Left ventricle myocardium inferior (tissue), 1 donor: ENCODE results near the gene CHAMP1. TPM values are rescaled to one million over a fixed set of nuclear protein-coding genes. Genes with fewer than 3 reads are reported as not detected.

Experiments
- DNase-seq: peaks from one replicate; pipeline ENCODE4 v3.0.0-alpha.2; 2020
- H3K27ac ChIP-seq: fragments of 200-600 bp; replicated peaks from 2 replicates; pipeline ENCODE4 v1.8.0; 2021
- H3K27me3 ChIP-seq: fragments of 200-600 bp; 2 replicates; pipeline ENCODE4 v1.8.0; 2021; ENCODE audit warnings: low read depth
- H3K36me3 ChIP-seq: fragments of 200-600 bp; 2 replicates; pipeline ENCODE4 v1.8.0; 2021
- H3K4me1 ChIP-seq: fragments of 200-600 bp; 2 replicates; pipeline ENCODE4 v1.8.0; 2021
- H3K4me3 ChIP-seq: fragments of 200-600 bp; 2 replicates; pipeline ENCODE4 v1.8.0; 2021; ENCODE audit warnings: mild to moderate bottlenecking, moderate library complexity
- H3K9me3 ChIP-seq: fragments of 200-600 bp; replicated peaks from 2 replicates; pipeline ENCODE4 v1.8.0; 2021
- intact Hi-C: fragments of 100-400 bp; cut with micrococcal nuclease; formaldehyde crosslinking; loops from one replicate; pipeline ENCODE4 v1.11.0; 2022
- long read RNA-seq: library from polyadenylated mRNA; unstranded; transcript quantifications from one replicate; pipeline ENCODE4 v2.0.0, GENCODE V29; 2021
- total RNA-seq: library from RNA; stranded (reverse); fragmentation: NEBNext Ultra II Directional; extraction: Animal tissue kit (Norgen Biotek cat#: 25700); gene quantifications from one replicate; pipeline ENCODE4 v1.2.1, GENCODE V29; 2021
- TF ChIP-seq, protein P1 (sequence below): fragments of 200-600 bp; IDR thresholded peaks from 2 replicates; pipeline ENCODE4 v1.8.0; 2021; ENCODE audit warnings: antibody characterized with exemption, mild to moderate bottlenecking, borderline replicate concordance
- donor health status: DM: no; HTN: yes; CAD: no; lungs with severe emphysema.

CHAMP1 gene, protein sequence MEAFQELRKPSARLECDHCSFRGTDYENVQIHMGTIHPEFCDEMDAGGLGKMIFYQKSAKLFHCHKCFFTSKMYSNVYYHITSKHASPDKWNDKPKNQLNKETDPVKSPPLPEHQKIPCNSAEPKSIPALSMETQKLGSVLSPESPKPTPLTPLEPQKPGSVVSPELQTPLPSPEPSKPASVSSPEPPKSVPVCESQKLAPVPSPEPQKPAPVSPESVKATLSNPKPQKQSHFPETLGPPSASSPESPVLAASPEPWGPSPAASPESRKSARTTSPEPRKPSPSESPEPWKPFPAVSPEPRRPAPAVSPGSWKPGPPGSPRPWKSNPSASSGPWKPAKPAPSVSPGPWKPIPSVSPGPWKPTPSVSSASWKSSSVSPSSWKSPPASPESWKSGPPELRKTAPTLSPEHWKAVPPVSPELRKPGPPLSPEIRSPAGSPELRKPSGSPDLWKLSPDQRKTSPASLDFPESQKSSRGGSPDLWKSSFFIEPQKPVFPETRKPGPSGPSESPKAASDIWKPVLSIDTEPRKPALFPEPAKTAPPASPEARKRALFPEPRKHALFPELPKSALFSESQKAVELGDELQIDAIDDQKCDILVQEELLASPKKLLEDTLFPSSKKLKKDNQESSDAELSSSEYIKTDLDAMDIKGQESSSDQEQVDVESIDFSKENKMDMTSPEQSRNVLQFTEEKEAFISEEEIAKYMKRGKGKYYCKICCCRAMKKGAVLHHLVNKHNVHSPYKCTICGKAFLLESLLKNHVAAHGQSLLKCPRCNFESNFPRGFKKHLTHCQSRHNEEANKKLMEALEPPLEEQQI
- 9.0 TPM for total RNA-seq
- long read RNA-seq, partial matches to known transcripts, result 0 of 1 reads
- long read RNA-seq, other reads (novel, unspliced or antisense), result 0 of 1 reads

DNA sequence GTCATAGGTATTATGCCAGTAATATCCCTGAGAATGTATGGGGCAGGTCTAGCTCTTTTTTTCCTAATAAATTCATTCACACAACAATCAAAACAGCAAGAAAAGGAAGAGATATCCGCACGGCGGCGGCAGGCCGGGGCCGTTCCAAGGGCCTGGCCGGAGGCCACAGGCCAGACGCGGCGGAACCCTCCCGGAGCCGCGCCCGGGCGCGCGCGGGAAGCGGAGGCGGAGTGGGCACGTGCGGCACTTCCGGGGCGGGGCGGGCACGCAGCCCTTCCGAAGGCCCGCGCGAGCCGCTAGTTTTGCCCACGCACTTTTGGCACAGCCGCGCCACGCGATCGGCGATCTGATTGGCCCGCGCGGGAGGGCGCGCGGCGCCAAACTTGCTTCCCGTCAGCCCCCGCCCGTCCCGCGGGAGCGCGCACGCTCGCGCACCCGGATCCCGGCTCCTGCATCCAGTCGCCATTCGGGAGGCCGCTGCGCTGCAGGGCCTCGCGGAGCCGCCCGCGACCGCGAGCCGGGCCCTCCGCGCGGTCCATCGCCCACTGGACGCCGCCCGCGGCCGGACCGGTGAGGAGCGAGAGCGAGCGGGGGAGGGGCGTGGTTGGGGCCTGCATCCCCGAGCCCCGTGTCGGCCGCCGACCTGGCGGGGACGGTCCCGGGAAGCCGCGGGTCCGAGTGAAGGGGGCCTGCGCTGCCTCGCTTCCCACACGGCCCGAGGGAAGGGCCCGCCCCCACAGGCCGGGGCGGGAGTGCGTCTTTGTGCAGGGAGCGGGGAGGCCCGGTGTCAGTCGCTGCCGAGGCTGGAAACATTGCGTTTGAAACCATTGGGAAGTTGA, at the start of gene CHAMP1:
TSS of gene CHAMP1 (plus strand) at position 430 of the 839 bp plus-strand sequence. CDS start 9,340 bp downstream, outside the sequence.
- H3K27me3 ChIP-seq, result no peaks in the 10 kb centered on the region
- H3K9me3 ChIP-seq, result no peaks in the 10 kb centered on the region
- peak within 1 kb of the TSS; percentile 93 for H3K4me3 ChIP-seq
- TF ChIP-seq, protein P1, sequence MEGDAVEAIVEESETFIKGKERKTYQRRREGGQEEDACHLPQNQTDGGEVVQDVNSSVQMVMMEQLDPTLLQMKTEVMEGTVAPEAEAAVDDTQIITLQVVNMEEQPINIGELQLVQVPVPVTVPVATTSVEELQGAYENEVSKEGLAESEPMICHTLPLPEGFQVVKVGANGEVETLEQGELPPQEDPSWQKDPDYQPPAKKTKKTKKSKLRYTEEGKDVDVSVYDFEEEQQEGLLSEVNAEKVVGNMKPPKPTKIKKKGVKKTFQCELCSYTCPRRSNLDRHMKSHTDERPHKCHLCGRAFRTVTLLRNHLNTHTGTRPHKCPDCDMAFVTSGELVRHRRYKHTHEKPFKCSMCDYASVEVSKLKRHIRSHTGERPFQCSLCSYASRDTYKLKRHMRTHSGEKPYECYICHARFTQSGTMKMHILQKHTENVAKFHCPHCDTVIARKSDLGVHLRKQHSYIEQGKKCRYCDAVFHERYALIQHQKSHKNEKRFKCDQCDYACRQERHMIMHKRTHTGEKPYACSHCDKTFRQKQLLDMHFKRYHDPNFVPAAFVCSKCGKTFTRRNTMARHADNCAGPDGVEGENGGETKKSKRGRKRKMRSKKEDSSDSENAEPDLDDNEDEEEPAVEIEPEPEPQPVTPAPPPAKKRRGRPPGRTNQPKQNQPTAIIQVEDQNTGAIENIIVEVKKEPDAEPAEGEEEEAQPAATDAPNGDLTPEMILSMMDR, result no peak
- intact Hi-C loops, result no loop called here
- H3K27ac ChIP-seq, result peak within 1 kb of the TSS; percentile 97
- peaks cover 61% of the 10 kb centered on the region for H3K4me1 ChIP-seq
- DNase-seq, result peak; percentile 97
- no peaks in the 10 kb centered on the region for H3K36me3 ChIP-seq

DNA sequence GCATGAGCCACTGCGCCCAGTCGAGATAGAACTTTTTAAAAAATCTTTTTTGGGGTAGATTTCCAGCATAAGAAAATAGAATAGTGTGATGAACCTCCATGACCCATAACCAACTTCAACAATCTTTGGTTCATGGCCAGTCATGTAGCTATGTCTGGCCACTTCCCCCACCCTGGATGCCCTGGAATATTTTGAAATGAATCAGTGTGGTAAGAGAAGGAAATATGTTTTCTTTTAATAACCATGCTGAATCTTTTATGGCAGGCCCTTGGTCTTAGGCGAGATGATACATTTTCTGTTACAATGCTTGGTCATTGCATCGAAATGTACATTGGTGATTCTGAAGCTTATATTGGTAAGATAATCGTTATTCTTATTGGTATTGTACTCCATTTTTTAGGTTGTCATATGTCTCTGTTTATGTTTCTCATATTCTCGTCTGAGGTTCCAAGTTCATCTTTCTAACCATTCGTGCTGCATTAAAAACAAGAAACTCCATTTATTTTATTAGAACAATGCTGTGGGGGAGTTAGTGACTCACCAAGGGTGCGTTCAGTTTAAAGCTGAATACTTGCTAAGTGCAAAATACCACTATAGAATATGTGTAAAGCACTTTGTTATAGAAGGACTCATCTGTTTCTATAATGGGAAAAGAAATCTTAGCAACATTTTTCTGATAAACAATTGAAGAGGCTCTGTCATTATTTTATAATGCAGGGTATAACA, 49.3 kb upstream of the CHAMP1 start:
- Histone ChIP-seq H3K4me3 (no peak overlapping the region), H3K9me3 (no peaks in the 10 kb centered on the region), H3K27ac (no peak overlapping the region), H3K27me3 (no peaks in the 10 kb centered on the region), H3K36me3 (peaks cover 98% of the 10 kb centered on the region), H3K4me1 (peaks cover 25% of the 10 kb centered on the region)
- intact Hi-C loops, result no loop called here
- TF ChIP-seq, protein P1, result no peak
- DNase-seq, result no peak

DNA sequence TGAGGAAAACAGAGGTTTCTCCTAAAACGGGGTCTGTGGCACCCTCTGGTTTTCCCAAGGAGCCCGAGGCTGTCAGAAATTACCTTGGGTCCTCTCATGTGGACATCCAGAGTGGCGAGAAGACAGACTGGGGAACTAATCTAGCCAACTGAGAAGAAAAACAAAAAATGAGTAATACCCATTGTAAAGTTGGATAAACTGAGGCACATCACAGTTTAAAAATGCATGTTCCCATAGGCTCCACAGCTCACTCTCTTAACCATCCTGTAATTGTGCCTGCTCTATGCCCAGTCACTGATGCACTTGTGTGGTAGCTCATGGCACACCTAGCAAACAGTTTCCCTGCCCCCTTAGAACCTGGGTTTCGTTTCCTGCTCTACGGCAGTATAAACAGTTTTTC, 48.1 kb upstream of the CHAMP1 start:
- H3K36me3 ChIP-seq, result peaks cover 92% of the 10 kb centered on the region
- intact Hi-C loops, result no loop called here

DNA sequence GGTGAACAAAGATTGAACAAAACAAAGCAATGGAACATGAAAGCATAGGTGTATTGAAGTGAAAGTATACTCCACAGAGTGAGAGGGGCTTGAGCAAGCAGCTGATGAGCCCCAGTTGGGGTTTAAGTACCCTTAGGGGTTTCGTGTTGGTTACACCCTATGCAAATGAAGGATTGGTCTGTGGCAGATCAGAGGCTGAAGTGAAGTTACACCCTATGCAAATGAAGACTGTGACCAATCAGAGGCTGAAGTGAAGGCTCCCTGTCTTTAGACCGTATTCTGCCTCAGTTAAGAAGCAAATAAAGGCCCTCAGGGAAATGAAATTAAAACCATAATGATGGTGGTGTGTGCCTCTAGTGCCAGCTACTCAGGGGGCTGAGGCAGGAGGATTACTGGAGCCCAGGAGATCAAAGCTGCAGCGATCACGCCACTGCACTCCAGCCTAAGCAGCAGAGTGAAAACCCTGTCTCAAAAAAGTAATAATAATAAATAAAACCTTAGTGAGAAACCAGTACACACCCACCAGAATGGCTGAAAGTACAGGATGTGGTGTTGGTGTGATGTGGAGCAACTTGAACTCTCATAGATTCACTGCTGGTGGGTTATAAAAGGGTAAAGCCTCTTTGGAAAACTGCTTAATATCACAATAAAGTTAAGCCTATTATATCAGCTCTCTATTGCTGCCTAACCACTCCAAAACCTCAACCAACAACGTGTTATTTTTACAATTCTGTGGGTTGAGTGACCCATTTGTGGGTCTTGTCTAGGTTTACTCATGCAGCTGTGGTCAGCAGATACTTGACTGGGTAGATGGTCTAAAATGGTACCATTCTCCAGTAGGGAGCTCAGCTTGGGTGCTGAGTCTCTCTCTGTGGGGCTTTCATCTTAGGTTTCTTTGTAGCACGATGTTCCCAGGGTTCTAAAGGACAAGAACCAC, 45.7 kb upstream of the CHAMP1 start:
- Histone ChIP-seq H3K9me3 (no peaks in the 10 kb centered on the region), H3K27ac (no peak overlapping the region), H3K4me1 (no peaks in the 10 kb centered on the region), H3K27me3 (no peaks in the 10 kb centered on the region), H3K36me3 (peaks cover 89% of the 10 kb centered on the region), H3K4me3 (no peak overlapping the region)
- TF ChIP-seq, protein P1, result no peak
- intact Hi-C loops, result no loop called here
- no peak for DNase-seq

More for the DNA sequence above, 48.1 kb upstream of the CHAMP1 start:
- Histone ChIP-seq H3K27ac (no peak overlapping the region), H3K4me3 (no peak overlapping the region), H3K4me1 (peaks cover 13% of the 10 kb centered on the region), H3K9me3 (no peaks in the 10 kb centered on the region), H3K27me3 (no peaks in the 10 kb centered on the region)
- TF ChIP-seq, protein P1, result no peak
- DNase-seq, result no peak
